ENCODE measurements around the gene GRXCR1. TPM values are rescaled to one million over a fixed set of nuclear protein-coding genes. Genes with fewer than 3 reads are reported as not detected.

GRXCR1 gene
- total RNA-seq, 1 experiment from 2014 or later = not detected

DNA sequence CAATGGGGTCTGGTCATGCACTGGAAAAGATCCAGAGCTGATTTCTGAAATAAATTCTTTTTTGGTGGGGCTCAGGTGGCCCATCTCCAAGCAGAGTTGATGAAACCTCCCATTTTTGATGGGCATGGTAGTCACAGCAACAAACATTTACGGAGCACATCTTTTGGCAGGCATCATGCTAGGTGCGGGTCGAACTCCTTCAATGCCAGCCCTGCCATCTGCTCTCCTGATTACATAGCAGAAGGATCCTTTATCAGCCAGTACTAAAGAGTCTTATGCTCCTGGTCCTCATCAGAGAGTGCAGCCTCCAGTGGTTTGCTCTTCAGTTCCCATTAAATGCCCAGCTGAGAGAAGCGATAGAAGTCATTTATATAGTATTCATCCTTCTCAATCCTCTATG lies 121.7 kb downstream of the GRXCR1 start:
- no peak for DNase-seq
- no peaks in the 10 kb centered on the region for H4K20me1 ChIP-seq (ENCODE audit: insufficient read depth, low read depth, low read length)

DNA sequence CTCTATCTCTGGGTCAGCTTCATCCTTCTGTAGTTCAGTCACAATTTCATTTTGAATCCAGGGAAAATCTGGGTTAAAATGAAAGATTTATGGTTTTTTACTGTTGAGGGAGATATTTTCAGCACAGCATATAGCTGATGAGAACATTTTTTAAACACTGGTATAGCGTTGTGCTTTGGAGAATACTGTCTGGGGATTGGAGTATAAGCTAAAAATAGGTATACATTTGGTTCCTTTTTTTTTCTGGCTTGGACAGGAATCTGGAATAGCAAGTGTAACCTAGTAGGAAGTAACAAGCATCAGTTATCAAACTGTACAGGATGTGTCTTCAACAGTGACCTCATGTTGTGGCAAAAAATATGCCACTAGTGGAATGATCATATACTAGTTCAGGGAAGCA lies 149.1 kb downstream of the GRXCR1 start:
- H3K4me2 ChIP-seq (ENCODE audit: low read depth, low read length, poor library complexity, severe bottlenecking) = no peak overlapping the region
- H3K9me2 ChIP-seq (replicated peaks; ENCODE audit: insufficient read depth, low read length) = no peaks in the 10 kb centered on the region
- H3K9me3 ChIP-seq (ENCODE audit: low read length) = no peaks in the 10 kb centered on the region; the same call in 1 of the 2 replicates
- no peak overlapping the region for H3K4me3 ChIP-seq (ENCODE audit: low read length)
- no peaks in the 10 kb centered on the region for H3K27me3 ChIP-seq (ENCODE audit: low read length)
- no peaks in the 10 kb centered on the region for H3K4me1 ChIP-seq (ENCODE audit: low read length)
- no peak overlapping the region for H3K9ac ChIP-seq (ENCODE audit: low read length)
- H4K20me1 ChIP-seq (ENCODE audit: insufficient read depth, low read depth, low read length) = no peaks in the 10 kb centered on the region
- H2AFZ ChIP-seq (ENCODE audit: low read length) = no peak overlapping the region
- H3K27ac ChIP-seq (ENCODE audit: low read length) = no peak overlapping the region
- no peak for DNase-seq
- no peaks in the 10 kb centered on the region for H3K36me3 ChIP-seq (ENCODE audit: insufficient read depth, low read length)
- H3K79me2 ChIP-seq (ENCODE audit: low read length) = no peaks in the 10 kb centered on the region

More for the DNA sequence above, 121.7 kb downstream of the GRXCR1 start:
- Histone ChIP-seq H3K9ac (ENCODE audit: low read length) (no peak overlapping the region), H2AFZ (ENCODE audit: low read length) (no peak overlapping the region), H3K9me2 (replicated peaks; ENCODE audit: insufficient read depth, low read length) (no peaks in the 10 kb centered on the region), H3K4me2 (ENCODE audit: low read depth, low read length, poor library complexity, severe bottlenecking) (no peak overlapping the region), H3K4me1 (ENCODE audit: low read length) (no peaks in the 10 kb centered on the region), H3K27me3 (ENCODE audit: low read length) (no peaks in the 10 kb centered on the region), H3K9me3 (ENCODE audit: low read length) (no peaks in the 10 kb centered on the region), H3K27ac (ENCODE audit: low read length) (no peak overlapping the region), H3K36me3 (ENCODE audit: insufficient read depth, low read length) (no peaks in the 10 kb centered on the region), H3K4me3 (ENCODE audit: low read length) (no peak overlapping the region), H3K79me2 (ENCODE audit: low read length) (no peaks in the 10 kb centered on the region)

DNA sequence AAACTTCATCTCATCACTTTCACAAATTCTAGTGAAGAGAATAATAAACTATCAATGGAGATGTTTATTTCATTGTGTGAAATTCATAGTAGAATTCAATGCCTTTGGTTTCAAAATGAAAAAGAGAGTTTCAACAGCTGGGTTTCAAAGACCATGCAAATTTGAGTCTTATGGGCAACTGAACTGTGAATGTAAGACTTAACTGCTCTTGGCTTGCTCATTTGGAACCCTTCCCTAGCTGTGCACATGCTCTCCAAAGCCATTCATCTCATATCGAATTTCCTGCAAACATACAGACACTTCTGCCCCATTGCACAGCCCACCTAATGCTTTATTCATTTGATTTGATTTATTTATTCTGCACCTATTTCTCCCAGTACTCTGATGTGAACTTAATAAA lies 154.5 kb downstream of the GRXCR1 start:
- Histone ChIP-seq H3K27ac (ENCODE audit: low read length) (no peak overlapping the region), H3K4me3 (ENCODE audit: low read length) (no peak overlapping the region), H3K9me3 (ENCODE audit: low read length) (no peaks in the 10 kb centered on the region; the same call in 1 of the 2 replicates), H3K4me2 (ENCODE audit: low read depth, low read length, poor library complexity, severe bottlenecking) (no peak overlapping the region), H3K4me1 (ENCODE audit: low read length) (no peaks in the 10 kb centered on the region), H3K27me3 (ENCODE audit: low read length) (no peaks in the 10 kb centered on the region), H3K9ac (ENCODE audit: low read length) (no peak overlapping the region), H3K36me3 (ENCODE audit: insufficient read depth, low read length) (no peaks in the 10 kb centered on the region), H4K20me1 (ENCODE audit: insufficient read depth, low read depth, low read length) (no peaks in the 10 kb centered on the region), H3K9me2 (replicated peaks; ENCODE audit: insufficient read depth, low read length) (no peaks in the 10 kb centered on the region), H3K79me2 (ENCODE audit: low read length) (no peaks in the 10 kb centered on the region), H2AFZ (ENCODE audit: low read length) (no peak overlapping the region)
- no peak for DNase-seq

DNA sequence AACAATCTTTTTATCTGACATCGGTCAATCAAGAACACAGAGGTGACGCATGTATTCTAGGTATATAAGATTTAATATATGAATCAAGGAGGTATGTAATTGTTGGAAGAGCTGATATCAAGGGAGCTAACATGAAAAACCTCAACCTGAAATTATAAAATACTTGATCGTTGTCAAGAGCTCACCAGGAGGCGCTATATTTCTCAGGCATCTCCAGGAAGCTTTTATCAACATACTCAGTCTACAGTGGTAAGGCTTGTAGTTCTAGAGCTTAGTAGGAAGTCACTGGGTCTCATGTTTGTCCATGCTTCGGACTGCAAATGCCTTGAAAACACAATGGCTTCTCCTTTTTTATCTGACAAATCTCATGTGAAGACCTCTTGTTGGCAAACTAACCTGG lies 156.1 kb downstream of the GRXCR1 start:
- no peaks in the 10 kb centered on the region; the same call in 1 of the 2 replicates for H3K9me3 ChIP-seq (ENCODE audit: low read length)
- no peak overlapping the region for H3K4me3 ChIP-seq (ENCODE audit: low read length)
- DNase-seq = peak; percentile 55
- no peaks in the 10 kb centered on the region for H3K27me3 ChIP-seq (ENCODE audit: low read length)
- no peak overlapping the region for H3K4me2 ChIP-seq (ENCODE audit: low read depth, low read length, poor library complexity, severe bottlenecking)
- no peaks in the 10 kb centered on the region for H3K36me3 ChIP-seq (ENCODE audit: insufficient read depth, low read length)
- no peak overlapping the region for H3K27ac ChIP-seq (ENCODE audit: low read length)
- H4K20me1 ChIP-seq (ENCODE audit: insufficient read depth, low read depth, low read length) = no peaks in the 10 kb centered on the region
- H3K9me2 ChIP-seq (replicated peaks; ENCODE audit: insufficient read depth, low read length) = no peaks in the 10 kb centered on the region
- no peaks in the 10 kb centered on the region for H3K4me1 ChIP-seq (ENCODE audit: low read length)
- H3K79me2 ChIP-seq (ENCODE audit: low read length) = no peaks in the 10 kb centered on the region
- no peak overlapping the region for H3K9ac ChIP-seq (ENCODE audit: low read length)
- no peak overlapping the region for H2AFZ ChIP-seq (ENCODE audit: low read length)

DNA sequence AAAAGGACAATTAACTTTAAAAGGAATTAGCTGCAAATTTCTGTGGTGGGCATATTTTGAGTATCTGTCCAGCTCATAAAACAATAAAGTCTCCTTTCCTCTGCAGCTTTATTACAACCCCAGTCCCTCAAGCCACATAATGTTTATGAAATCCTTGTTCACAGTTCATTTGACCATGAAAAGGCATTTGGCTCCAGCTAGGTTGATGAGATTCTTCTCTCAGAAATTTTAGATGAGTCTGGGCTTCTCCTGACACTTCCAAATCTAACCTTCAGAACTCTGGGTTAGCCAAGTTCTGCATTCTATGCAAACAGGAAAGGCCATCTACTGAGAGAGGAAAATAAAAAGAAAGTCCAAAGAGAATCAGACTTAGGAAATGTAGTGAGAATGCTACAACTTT lies 156.8 kb downstream of the GRXCR1 start:
- no peaks in the 10 kb centered on the region for H3K9me2 ChIP-seq (replicated peaks; ENCODE audit: insufficient read depth, low read length)
- H3K4me3 ChIP-seq (ENCODE audit: low read length) = no peak overlapping the region
- no peak overlapping the region for H3K4me2 ChIP-seq (ENCODE audit: low read depth, low read length, poor library complexity, severe bottlenecking)
- no peak overlapping the region for H3K9ac ChIP-seq (ENCODE audit: low read length)
- no peaks in the 10 kb centered on the region for H3K36me3 ChIP-seq (ENCODE audit: insufficient read depth, low read length)
- no peak for DNase-seq
- no peaks in the 10 kb centered on the region for H3K9me3 ChIP-seq (ENCODE audit: low read length)
- no peaks in the 10 kb centered on the region for H3K79me2 ChIP-seq (ENCODE audit: low read length)
- H3K4me1 ChIP-seq (ENCODE audit: low read length) = no peaks in the 10 kb centered on the region
- H4K20me1 ChIP-seq (ENCODE audit: insufficient read depth, low read depth, low read length) = no peaks in the 10 kb centered on the region
- no peak overlapping the region for H3K27ac ChIP-seq (ENCODE audit: low read length)
- H2AFZ ChIP-seq (ENCODE audit: low read length) = no peak overlapping the region
- H3K27me3 ChIP-seq (ENCODE audit: low read length) = no peaks in the 10 kb centered on the region

DNA sequence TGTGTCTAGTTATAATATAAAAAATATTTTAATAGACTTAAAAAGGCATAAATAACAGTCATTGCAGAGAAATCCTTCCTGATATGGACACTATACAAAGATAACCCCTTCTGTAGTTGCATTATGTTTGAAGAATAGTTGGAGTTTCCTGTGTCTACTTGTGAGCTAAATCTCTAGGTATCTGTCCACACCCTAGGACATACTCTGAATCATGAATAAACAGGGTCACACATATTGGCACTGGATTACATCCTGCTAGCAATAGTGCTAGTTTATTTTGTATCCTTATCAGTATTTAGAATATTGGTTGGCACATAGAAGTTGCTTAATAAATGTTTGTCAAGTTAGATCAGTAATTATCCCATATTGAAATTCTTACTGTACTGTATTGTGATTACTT lies 173.9 kb downstream of the GRXCR1 start:
- Histone ChIP-seq H4K20me1 (ENCODE audit: insufficient read depth, low read depth, low read length) (no peaks in the 10 kb centered on the region), H3K9ac (ENCODE audit: low read length) (no peak overlapping the region), H3K36me3 (ENCODE audit: insufficient read depth, low read length) (no peaks in the 10 kb centered on the region), H3K79me2 (ENCODE audit: low read length) (no peaks in the 10 kb centered on the region), H3K4me3 (ENCODE audit: low read length) (no peak overlapping the region), H3K9me2 (replicated peaks; ENCODE audit: insufficient read depth, low read length) (no peaks in the 10 kb centered on the region), H3K4me2 (ENCODE audit: low read depth, low read length, poor library complexity, severe bottlenecking) (no peak overlapping the region), H2AFZ (ENCODE audit: low read length) (no peak overlapping the region), H3K27me3 (ENCODE audit: low read length) (no peaks in the 10 kb centered on the region), H3K9me3 (ENCODE audit: low read length) (no peaks in the 10 kb centered on the region), H3K4me1 (ENCODE audit: low read length) (no peaks in the 10 kb centered on the region), H3K27ac (ENCODE audit: low read length) (no peak overlapping the region)
- DNase-seq = no peak

DNA sequence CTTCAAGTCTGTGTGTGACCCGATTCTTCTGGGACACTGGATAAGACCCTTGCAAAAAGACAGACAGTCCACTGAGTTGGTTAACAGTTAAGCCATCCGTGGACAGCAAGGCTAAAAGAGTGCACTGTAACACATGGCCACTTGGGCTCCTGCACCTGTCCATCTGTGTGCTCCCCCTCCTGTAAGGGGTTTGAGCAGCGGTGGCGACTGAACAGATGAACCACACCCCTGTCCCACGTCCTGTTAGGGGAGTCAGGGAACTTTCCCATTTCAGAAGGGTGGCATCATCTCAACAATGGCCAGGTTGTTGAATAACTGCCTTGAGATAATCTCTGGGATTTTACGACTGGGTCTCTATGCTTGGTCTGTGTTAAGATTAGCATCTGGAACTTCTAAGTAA lies 178.6 kb downstream of the GRXCR1 start:
- no peaks in the 10 kb centered on the region for H3K9me2 ChIP-seq (replicated peaks; ENCODE audit: insufficient read depth, low read length)
- no peaks in the 10 kb centered on the region for H3K79me2 ChIP-seq (ENCODE audit: low read length)
- no peak for DNase-seq
- H3K27me3 ChIP-seq (ENCODE audit: low read length) = no peaks in the 10 kb centered on the region
- H3K4me1 ChIP-seq (ENCODE audit: low read length) = no peaks in the 10 kb centered on the region
- H2AFZ ChIP-seq (ENCODE audit: low read length) = no peak overlapping the region
- H3K9ac ChIP-seq (ENCODE audit: low read length) = no peak overlapping the region
- no peak overlapping the region for H3K4me2 ChIP-seq (ENCODE audit: low read depth, low read length, poor library complexity, severe bottlenecking)
- H3K9me3 ChIP-seq (ENCODE audit: low read length) = no peaks in the 10 kb centered on the region
- H3K27ac ChIP-seq (ENCODE audit: low read length) = no peak overlapping the region
- H3K4me3 ChIP-seq (ENCODE audit: low read length) = no peak overlapping the region
- H4K20me1 ChIP-seq (ENCODE audit: insufficient read depth, low read depth, low read length) = no peaks in the 10 kb centered on the region
- no peaks in the 10 kb centered on the region for H3K36me3 ChIP-seq (ENCODE audit: insufficient read depth, low read length)
